DOHH2 (cell line): ENCODE results near the gene SUPT3H.

Experiments
- H3F3A ChIP-seq: fragments of 200-600 bp; sonication (generic), shearing (Covaris generic); 2 replicates; pipeline ENCODE4 v1.6.0; 2016; ENCODE audit warnings: antibody characterized with exemption, mild to moderate bottlenecking; ENCODE audit not compliant: control insufficient read depth, insufficient read depth
- H3K27ac ChIP-seq: fragments of 200-600 bp; sonication (generic); 2 replicates; pipeline ENCODE4 v1.5.1; 2014; ENCODE audit warnings: low read depth, mild to moderate bottlenecking, low read length, moderate library complexity
- H3K27me3 ChIP-seq: fragments of 200-600 bp; sonication (generic); 2 replicates; pipeline ENCODE4 v1.6.1; 2014; ENCODE audit warnings: mild to moderate bottlenecking, low read length, mixed read lengths; ENCODE audit not compliant: control insufficient read depth
- H3K36me3 ChIP-seq: fragments of 200-600 bp; sonication (generic); 2 replicates; pipeline ENCODE4 v1.6.1; 2014; ENCODE audit warnings: mild to moderate bottlenecking, low read length, moderate library complexity, mixed read lengths; ENCODE audit not compliant: control insufficient read depth
- H3K4me1 ChIP-seq: fragments of 200-600 bp; sonication (generic); 2 replicates; pipeline ENCODE4 v1.6.1; 2014; ENCODE audit warnings: mild to moderate bottlenecking, low read length, mixed read lengths; ENCODE audit not compliant: control insufficient read depth
- H3K4me2 ChIP-seq: fragments of 200-600 bp; sonication (generic); 2 replicates; pipeline ENCODE4 v1.6.0; 2014; ENCODE audit warnings: mild to moderate bottlenecking, low read length, moderate library complexity
- H3K4me3 ChIP-seq: fragments of 200-600 bp; sonication (generic); 2 replicates; pipeline ENCODE4 v1.5.1; 2014; ENCODE audit warnings: mild to moderate bottlenecking, low read length, mixed read lengths
- H3K79me2 ChIP-seq: fragments of 200-600 bp; sonication (generic); 2 replicates; pipeline ENCODE4 v1.6.1; 2014; ENCODE audit warnings: mild to moderate bottlenecking, low read length, mixed read lengths; ENCODE audit not compliant: control insufficient read depth
- H3K9me2 ChIP-seq: fragments of 200-600 bp; sonication (generic); replicated peaks from 2 replicates; pipeline ENCODE4 v1.6.1; 2014; ENCODE audit warnings: mild to moderate bottlenecking, low read length, mixed read lengths; ENCODE audit not compliant: control insufficient read depth
- H3K9me3 ChIP-seq: fragments of 200-600 bp; sonication (generic); 2 replicates; pipeline ENCODE4 v1.6.1; 2014; ENCODE audit warnings: antibody characterized with exemption, low read length, mixed read lengths; ENCODE audit not compliant: control insufficient read depth, insufficient read depth
- H4K20me1 ChIP-seq: fragments of 200-600 bp; sonication (generic); 2 replicates; pipeline ENCODE4 v1.6.0; 2014; ENCODE audit warnings: low read depth, mild to moderate bottlenecking, antibody characterized with exemption, low read length, moderate library complexity; ENCODE audit not compliant: control insufficient read depth, insufficient read depth
- CTCF ChIP-seq: fragments of 200-600 bp; sonication (generic); IDR thresholded peaks from one replicate; pipeline ENCODE4 v1.5.1; 2014; ENCODE audit warnings: antibody characterized with exemption, mild to moderate bottlenecking, low read depth, low read length; ENCODE audit not compliant: poor library complexity, severe bottlenecking
- EZH2phosphoT487 ChIP-seq: fragments of 200-600 bp; sonication (generic); IDR thresholded peaks from 2 replicates; pipeline ENCODE4 v1.6.1; 2017; ENCODE audit warnings: borderline replicate concordance, mild to moderate bottlenecking, antibody characterized with exemption, low read length, moderate library complexity, mixed read lengths

The SUPT3H gene

GRCh38 chr6:45094831-45095230 is 282.9 kb downstream of the SUPT3H start:
- H3K4me1 ChIP-seq, result no peaks in the 10 kb centered on the region
- H3K27me3 ChIP-seq, result no peaks in the 10 kb centered on the region
- H3K4me2 ChIP-seq, result no peak overlapping the region
- no peaks in the 10 kb centered on the region for H3K79me2 ChIP-seq
- H3K9me2 ChIP-seq, result no peaks in the 10 kb centered on the region
- H3K4me3 ChIP-seq, result no peak overlapping the region
- no peaks in the 10 kb centered on the region for H3F3A ChIP-seq
- no peaks in the 10 kb centered on the region for H3K9me3 ChIP-seq
- H3K36me3 ChIP-seq, result no peaks in the 10 kb centered on the region
- TF ChIP-seq CTCF (no peak), EZH2phosphoT487 (no peak)
- no peaks in the 10 kb centered on the region for H4K20me1 ChIP-seq
- no peak overlapping the region for H3K27ac ChIP-seq

GRCh38 chr6:45092135-45092534 is 285.6 kb downstream of the SUPT3H start:
- Histone ChIP-seq H3K27me3 (no peaks in the 10 kb centered on the region; the same call in 1 of the 2 replicates), H3K36me3 (no peaks in the 10 kb centered on the region), H4K20me1 (no peaks in the 10 kb centered on the region), H3K9me3 (no peaks in the 10 kb centered on the region), H3K4me3 (no peak overlapping the region), H3F3A (no peaks in the 10 kb centered on the region), H3K4me2 (no peak overlapping the region), H3K79me2 (no peaks in the 10 kb centered on the region), H3K4me1 (no peaks in the 10 kb centered on the region), H3K27ac (no peak overlapping the region), H3K9me2 (no peaks in the 10 kb centered on the region)
- TF ChIP-seq EZH2phosphoT487, result no peak
- no peak for TF ChIP-seq CTCF

- Histone ChIP-seq H3K4me3 (no peak overlapping the region), H4K20me1 (no peaks in the 10 kb centered on the region; the same call in 1 of the 2 replicates), H3K27me3 (no peaks in the 10 kb centered on the region; the same call in 1 of the 2 replicates), H3F3A (no peaks in the 10 kb centered on the region), H3K9me2 (no peaks in the 10 kb centered on the region), H3K9me3 (no peaks in the 10 kb centered on the region), H3K4me1 (no peaks in the 10 kb centered on the region), H3K4me2 (no peak overlapping the region), H3K27ac (no peak overlapping the region), H3K36me3 (no peaks in the 10 kb centered on the region), H3K79me2 (no peaks in the 10 kb centered on the region)
- no peak for TF ChIP-seq CTCF
- no peak for TF ChIP-seq EZH2phosphoT487
Observed at GRCh38 chr6:45086360-45087084, 291.2 kb downstream of the SUPT3H start.

GRCh38 chr6:45084257-45084656 is 293.5 kb downstream of the SUPT3H start:
- H3K36me3 ChIP-seq, result no peaks in the 10 kb centered on the region
- H3K79me2 ChIP-seq, result no peaks in the 10 kb centered on the region
- H3K27ac ChIP-seq, result no peak overlapping the region
- no peak overlapping the region for H3K4me2 ChIP-seq
- no peaks in the 10 kb centered on the region for H3K9me2 ChIP-seq
- no peaks in the 10 kb centered on the region; the same call in 1 of the 2 replicates for H4K20me1 ChIP-seq
- H3K9me3 ChIP-seq, result no peaks in the 10 kb centered on the region
- no peaks in the 10 kb centered on the region for H3F3A ChIP-seq
- H3K4me3 ChIP-seq, result no peak overlapping the region
- no peak for TF ChIP-seq CTCF
- H3K4me1 ChIP-seq, result no peaks in the 10 kb centered on the region
- no peaks in the 10 kb centered on the region for H3K27me3 ChIP-seq
